Measurements from ENCODE around the gene CNNM1. TPM values are rescaled to one million over a fixed set of nuclear protein-coding genes. Genes with fewer than 3 reads are reported as not detected.

The CNNM1 gene
- total RNA-seq = not detected

GRCh38 chr10:99329304-99329553 lies at the start of gene CNNM1:
Gene CNNM1 (plus strand): TSS chr10:99329356. CDS start chr10:99329388, 32 bp downstream.
- intact Hi-C loops (cut with DNase I) = no loop called here
- ATAC-seq = no peak
- DNase-seq (ENCODE audit: low spot score) = no peak

- no peak for ATAC-seq
- no peak for DNase-seq (ENCODE audit: low spot score)
- intact Hi-C loops (cut with DNase I) = no loop called here
Measured at GRCh38 chr10:99279626-99280111, 49.5 kb upstream of the CNNM1 start.

GRCh38 chr10:99280472-99280871 lies 48.7 kb upstream of the CNNM1 start:
- DNase-seq (ENCODE audit: low spot score) = no peak
- intact Hi-C loops (cut with DNase I) = no loop called here
- no peak for ATAC-seq

GRCh38 chr10:99285881-99286280 lies 43.3 kb upstream of the CNNM1 start:
- DNase-seq (ENCODE audit: low spot score) = no peak
- intact Hi-C loops (cut with DNase I) = no loop called here
- no peak for ATAC-seq

GRCh38 chr10:99290306-99290705 lies 38.9 kb upstream of the CNNM1 start:
- intact Hi-C loops (cut with DNase I) = no loop called here
- no peak for ATAC-seq
- DNase-seq (ENCODE audit: low spot score) = no peak

GRCh38 chr10:99292159-99292558 lies 37.0 kb upstream of the CNNM1 start:
- ATAC-seq (no peak), DNase-seq (ENCODE audit: low spot score) (no peak)
- intact Hi-C loops (cut with DNase I) = no loop called here

- ATAC-seq = no peak
Measured at GRCh38 chr10:99296605-99297004, 32.6 kb upstream of the CNNM1 start.

GRCh38 chr10:99297033-99297432 lies 32.1 kb upstream of the CNNM1 start:
- intact Hi-C loops (cut with DNase I) = no loop called here
- DNase-seq (ENCODE audit: low spot score) (no peak), ATAC-seq (no peak)

More at GRCh38 chr10:99296605-99297004, 32.6 kb upstream of the CNNM1 start:
- no peak for DNase-seq (ENCODE audit: low spot score)
- intact Hi-C loops (cut with DNase I) = no loop called here

- intact Hi-C loops (cut with DNase I) = no loop called here
- no peak for ATAC-seq
- DNase-seq (ENCODE audit: low spot score) = no peak
Measured at GRCh38 chr10:99303899-99304861, 25.0 kb upstream of the CNNM1 start.

- no peak for ATAC-seq
Measured at GRCh38 chr10:99304862-99305229, 24.3 kb upstream of the CNNM1 start.

GRCh38 chr10:99312501-99312900 lies 16.7 kb upstream of the CNNM1 start:
- intact Hi-C loops (cut with DNase I) = no loop called here
- no peak for ATAC-seq
- DNase-seq (ENCODE audit: low spot score) = no peak

More at GRCh38 chr10:99304862-99305229, 24.3 kb upstream of the CNNM1 start:
- intact Hi-C loops (cut with DNase I) = no loop called here
- no peak for DNase-seq (ENCODE audit: low spot score)

GRCh38 chr10:99315853-99316252 lies 13.3 kb upstream of the CNNM1 start:
- ATAC-seq = no peak
- DNase-seq (ENCODE audit: low spot score) = no peak
- intact Hi-C loops (cut with DNase I) = no loop called here

- DNase-seq (ENCODE audit: low spot score) = no peak
- intact Hi-C loops (cut with DNase I) = no loop called here
- ATAC-seq = no peak
Measured at GRCh38 chr10:99316374-99316773, 12.8 kb upstream of the CNNM1 start.

GRCh38 chr10:99318048-99318447 lies 11.1 kb upstream of the CNNM1 start:
- intact Hi-C loops (cut with DNase I) = no loop called here
- no peak for DNase-seq (ENCODE audit: low spot score)
- ATAC-seq = no peak

GRCh38 chr10:99318475-99318874 lies 10.7 kb upstream of the CNNM1 start:
- no peak for ATAC-seq
- DNase-seq (ENCODE audit: low spot score) = no peak
- intact Hi-C loops (cut with DNase I) = no loop called here

- no peak for ATAC-seq
- DNase-seq (ENCODE audit: low spot score) = no peak
- intact Hi-C loops (cut with DNase I) = no loop called here
Measured at GRCh38 chr10:99325281-99325680, 3.9 kb upstream of the CNNM1 start.

- DNase-seq (ENCODE audit: low spot score) (no peak), ATAC-seq (no peak)
- intact Hi-C loops (cut with DNase I) = no loop called here
Measured at GRCh38 chr10:99326871-99327270, 2.3 kb upstream of the CNNM1 start.

GRCh38 chr10:99328579-99329303 lies 415 bp upstream of the CNNM1 start:
- ATAC-seq (no peak), DNase-seq (ENCODE audit: low spot score) (no peak)
- intact Hi-C loops (cut with DNase I) = no loop called here

GRCh38 chr10:99329554-99330346 lies 594 bp downstream of the CNNM1 start:
- ATAC-seq (no peak), DNase-seq (ENCODE audit: low spot score) (no peak)
- intact Hi-C loops (cut with DNase I) = no loop called here
